Activated T-helper 17 cell treated with anti-CD3 and anti-CD28 coated beads, Interleukin-2, amount 50 U/mL, for 72 hours (primary cell): Measurements from ENCODE around the gene EPHX1. TPM values are rescaled to one million over a fixed set of nuclear protein-coding genes. Genes with fewer than 3 reads are reported as not detected.
"Not testable (repeated sequence)": the region's sequence is repeated elsewhere in the genome, so short reads cannot be mapped to it uniquely, and the experiment has no call there.

ENCODE experiments used
- ATAC-seq: fragments of 150-1000 bp; cut with Tn5 transposase; replicated peaks from 2 replicates; pipeline ENCODE4 v1.10.0; 2021; ENCODE audit warnings: mild to moderate bottlenecking, moderate library complexity
- H3K27ac Mint-ChIP-seq: one replicate; pipeline ENCODE4 v1.8.0; 2022; ENCODE audit warnings: mixed read lengths
- H3K27me3 Mint-ChIP-seq: one replicate; pipeline ENCODE4 v1.8.0; 2022; ENCODE audit warnings: mixed read lengths
- H3K36me3 Mint-ChIP-seq: one replicate; pipeline ENCODE4 v1.8.0; 2022; ENCODE audit warnings: low read depth, mild to moderate bottlenecking, mixed read lengths
- H3K4me1 Mint-ChIP-seq: one replicate; pipeline ENCODE4 v1.8.0; 2022; ENCODE audit warnings: mixed read lengths
- H3K4me3 Mint-ChIP-seq: one replicate; pipeline ENCODE4 v1.8.0; 2022; ENCODE audit warnings: mild to moderate bottlenecking, mixed read lengths
- H3K9me3 Mint-ChIP-seq: one replicate; pipeline ENCODE4 v1.8.0; 2022; ENCODE audit warnings: mixed read lengths
- total RNA-seq, 2 donors: library from RNA; stranded (reverse); gene quantifications; one replicate each; pipeline ENCODE4 v1.2.3, GENCODE V29; 2022

Gene EPHX1
- total RNA-seq, 2 donors from 2014 or later, result 1.5 to 1.7 TPM

DNA sequence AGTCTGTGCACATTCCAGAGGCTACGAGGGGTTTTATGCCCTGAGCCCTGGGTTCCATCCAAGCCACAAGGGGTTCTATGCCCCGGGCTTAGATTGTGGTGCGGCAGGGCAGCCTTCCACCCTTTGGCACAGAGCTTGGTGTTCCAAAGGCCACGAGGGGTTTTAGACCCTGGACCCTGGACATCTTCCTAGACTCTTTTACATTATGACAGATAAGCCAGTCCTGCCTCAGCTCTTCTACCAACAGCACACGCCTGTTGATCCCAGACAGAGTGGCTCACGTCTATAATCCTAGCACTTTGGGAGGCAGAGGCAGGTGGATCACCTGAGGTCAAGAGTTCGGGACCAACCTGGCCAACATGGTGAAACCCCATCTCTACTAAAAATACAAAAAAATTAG lies 8.8 kb upstream of the EPHX1 start:
- not testable (repeated sequence) for H3K27ac Mint-ChIP-seq, H3K9me3 Mint-ChIP-seq, H3K36me3 Mint-ChIP-seq, H3K27me3 Mint-ChIP-seq, ATAC-seq, H3K4me3 Mint-ChIP-seq, H3K4me1 Mint-ChIP-seq

DNA sequence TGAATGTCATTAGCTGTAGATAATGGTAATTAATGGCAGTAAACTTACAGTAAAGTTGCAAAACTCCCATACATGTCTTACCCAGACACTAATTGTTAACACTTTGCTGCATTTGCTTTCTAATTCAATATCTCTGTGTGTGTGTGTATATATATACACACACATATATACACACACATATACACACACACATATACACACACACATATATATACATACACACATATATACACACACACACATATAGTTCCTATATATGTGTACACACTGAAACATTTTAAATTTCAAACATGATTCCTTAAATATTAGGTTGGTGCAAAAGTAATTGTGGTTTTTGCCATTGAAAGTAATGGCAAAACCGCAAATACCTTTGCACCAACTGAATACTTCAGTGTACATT lies 3.7 kb upstream of the EPHX1 start:
- no peaks in the 10 kb centered on the region for H3K27me3 Mint-ChIP-seq
- no peaks in the 10 kb centered on the region for H3K9me3 Mint-ChIP-seq
- H3K4me1 Mint-ChIP-seq, result no peaks in the 10 kb centered on the region
- no peaks in the 10 kb centered on the region for H3K36me3 Mint-ChIP-seq
- no peak overlapping the region for H3K4me3 Mint-ChIP-seq
- no peak overlapping the region for H3K27ac Mint-ChIP-seq
- ATAC-seq, result no peak

- H3K4me3 Mint-ChIP-seq, H3K4me1 Mint-ChIP-seq, H3K36me3 Mint-ChIP-seq, H3K27me3 Mint-ChIP-seq, H3K27ac Mint-ChIP-seq, ATAC-seq, H3K9me3 Mint-ChIP-seq: not testable (repeated sequence)
Measured at GRCh38 chr1:225806736-225807135, 3.2 kb upstream of the EPHX1 start.

DNA sequence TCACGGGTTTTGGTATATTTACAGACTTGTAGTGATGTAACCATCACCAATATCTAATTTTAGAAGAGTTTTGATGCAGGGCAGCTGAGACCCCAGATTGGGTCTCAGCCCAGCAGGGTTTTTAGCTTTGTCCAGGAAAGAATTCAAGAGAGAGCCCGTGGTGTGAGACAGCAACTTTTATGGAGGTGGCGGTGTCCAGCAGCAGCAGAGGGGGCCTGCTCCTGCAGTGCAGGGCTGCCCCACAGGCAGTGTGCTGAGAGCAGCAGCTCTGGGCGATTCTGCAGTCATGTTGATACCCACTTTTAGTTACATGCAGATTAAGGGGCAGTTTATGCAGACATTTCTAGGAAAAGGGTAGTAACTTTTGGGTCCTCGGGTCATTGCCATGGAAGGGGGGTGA lies 1.8 kb upstream of the EPHX1 start:
- Mint-ChIP-seq H3K36me3 (no peaks in the 10 kb centered on the region), H3K4me3 (no peak overlapping the region), H3K9me3 (no peaks in the 10 kb centered on the region), H3K27ac (no peak overlapping the region), H3K4me1 (no peaks in the 10 kb centered on the region), H3K27me3 (no peaks in the 10 kb centered on the region)
- no peak for ATAC-seq

GRCh38 chr1:225810579-225811538 lies 935 bp downstream of the EPHX1 start:
- not testable (repeated sequence) for H3K27ac Mint-ChIP-seq, H3K9me3 Mint-ChIP-seq, H3K27me3 Mint-ChIP-seq, H3K4me1 Mint-ChIP-seq, H3K36me3 Mint-ChIP-seq, ATAC-seq
- H3K4me3 Mint-ChIP-seq, result peak overlapping the region; percentile 74

- Mint-ChIP-seq H3K4me1 (no peaks in the 10 kb centered on the region), H3K9me3 (no peaks in the 10 kb centered on the region), H3K36me3 (no peaks in the 10 kb centered on the region), H3K4me3 (no peak overlapping the region), H3K27me3 (no peaks in the 10 kb centered on the region), H3K27ac (no peak overlapping the region)
- ATAC-seq, result no peak
Measured at GRCh38 chr1:225811622-225812487, 1.9 kb downstream of the EPHX1 start.

DNA sequence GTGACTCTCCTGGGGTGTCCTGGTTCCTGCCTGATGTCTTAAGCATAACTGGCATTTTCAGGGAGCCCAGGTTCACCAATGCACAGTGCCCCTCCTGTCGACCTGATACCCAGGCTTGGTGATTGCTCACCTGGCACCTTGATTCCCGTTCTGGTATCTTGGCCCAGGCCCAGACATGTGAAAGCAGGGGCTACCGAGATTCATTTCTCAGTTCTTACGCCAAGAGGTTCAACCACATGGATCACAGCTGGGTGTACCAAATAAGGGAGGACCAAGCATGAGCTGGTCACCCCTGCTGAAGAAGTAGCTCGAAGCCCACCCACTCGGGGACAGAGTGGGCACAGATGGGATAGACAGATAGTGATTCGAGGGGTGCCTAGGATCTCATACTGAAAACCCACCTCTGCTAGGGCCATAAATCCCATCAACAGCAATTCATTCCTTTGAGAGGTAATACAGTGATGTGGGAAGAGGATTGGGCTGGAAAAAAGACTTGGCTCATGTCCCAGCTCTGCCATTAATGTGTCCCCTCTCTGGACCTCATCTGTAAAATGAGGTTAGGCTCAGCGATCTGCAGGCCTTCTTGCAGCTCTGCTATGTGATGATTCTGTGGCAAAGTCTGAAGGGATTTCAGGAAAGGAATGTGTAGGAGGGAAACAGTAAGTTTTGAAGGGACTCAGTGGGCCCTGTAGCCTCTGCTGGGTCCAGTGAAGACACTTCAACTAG lies 2.7 kb downstream of the EPHX1 start:
- Mint-ChIP-seq H3K9me3 (no peaks in the 10 kb centered on the region), H3K4me3 (no peak overlapping the region), H3K27me3 (no peaks in the 10 kb centered on the region), H3K4me1 (no peaks in the 10 kb centered on the region), H3K36me3 (no peaks in the 10 kb centered on the region), H3K27ac (no peak overlapping the region)
- ATAC-seq, result no peak

DNA sequence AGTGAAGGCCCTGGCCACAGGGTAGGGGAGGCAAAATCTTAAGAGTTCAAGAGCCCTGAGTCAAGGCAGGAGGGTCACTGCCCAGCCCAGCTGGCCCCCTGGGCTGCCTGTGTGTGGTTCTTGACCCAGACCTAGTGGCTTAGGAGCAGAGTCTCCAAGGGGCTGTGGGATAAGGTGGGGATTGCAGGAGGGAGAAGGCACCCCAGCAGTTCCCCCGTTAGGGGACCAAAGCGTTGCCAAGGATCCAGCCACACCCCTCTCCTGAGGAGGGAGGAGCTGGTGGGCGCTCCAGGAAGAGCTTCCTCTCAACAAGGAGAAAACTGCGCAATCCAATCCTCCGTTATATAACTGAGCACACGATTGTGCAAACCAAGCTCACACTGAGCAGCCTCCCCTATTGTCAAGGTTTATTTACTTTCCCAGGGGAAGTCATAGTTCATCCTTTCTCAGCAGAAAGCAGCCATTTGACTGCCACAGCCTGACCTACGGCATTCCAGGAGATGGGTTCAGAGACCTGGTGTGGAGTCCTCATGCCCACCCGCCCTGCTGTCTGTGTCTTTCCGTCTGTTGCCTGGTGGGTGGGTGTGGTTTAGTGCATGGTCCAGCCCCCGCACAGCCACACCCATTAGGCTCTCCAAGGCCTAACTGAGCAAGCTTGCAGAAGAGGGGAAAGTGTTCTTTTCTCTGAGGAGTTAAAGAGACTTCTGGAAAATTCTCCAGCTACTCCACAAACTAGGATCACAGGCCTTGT lies 3.5 kb downstream of the EPHX1 start:
- ATAC-seq, result no peak
- Mint-ChIP-seq H3K9me3 (no peaks in the 10 kb centered on the region), H3K27me3 (no peaks in the 10 kb centered on the region), H3K4me3 (no peak overlapping the region), H3K27ac (no peak overlapping the region), H3K36me3 (no peaks in the 10 kb centered on the region), H3K4me1 (no peaks in the 10 kb centered on the region)

DNA sequence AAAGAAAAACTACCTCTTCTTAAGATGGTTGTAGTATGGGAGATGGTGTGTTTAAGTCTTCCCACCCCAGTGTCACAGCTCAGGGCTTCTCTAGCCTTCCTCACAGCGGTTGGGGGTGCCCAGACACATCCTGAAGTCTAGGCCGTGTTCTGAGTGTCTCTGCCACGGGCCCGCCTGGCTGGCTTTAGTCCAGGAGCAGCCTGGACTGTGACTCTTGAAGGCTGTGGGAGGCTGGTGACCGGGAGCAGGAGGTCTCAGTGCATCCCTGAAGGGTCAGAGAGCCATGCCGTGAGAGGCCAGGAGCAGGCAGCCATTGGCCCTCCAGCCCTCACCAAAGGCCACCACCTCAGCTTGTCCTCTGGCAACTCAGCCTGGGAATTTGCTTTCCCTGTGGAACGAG lies 4.5 kb downstream of the EPHX1 start:
- no peaks in the 10 kb centered on the region for H3K4me1 Mint-ChIP-seq
- H3K27me3 Mint-ChIP-seq, result no peaks in the 10 kb centered on the region
- no peaks in the 10 kb centered on the region for H3K36me3 Mint-ChIP-seq
- H3K27ac Mint-ChIP-seq, result no peak overlapping the region
- H3K9me3 Mint-ChIP-seq, result no peaks in the 10 kb centered on the region
- no peak overlapping the region for H3K4me3 Mint-ChIP-seq
- ATAC-seq, result no peak

DNA sequence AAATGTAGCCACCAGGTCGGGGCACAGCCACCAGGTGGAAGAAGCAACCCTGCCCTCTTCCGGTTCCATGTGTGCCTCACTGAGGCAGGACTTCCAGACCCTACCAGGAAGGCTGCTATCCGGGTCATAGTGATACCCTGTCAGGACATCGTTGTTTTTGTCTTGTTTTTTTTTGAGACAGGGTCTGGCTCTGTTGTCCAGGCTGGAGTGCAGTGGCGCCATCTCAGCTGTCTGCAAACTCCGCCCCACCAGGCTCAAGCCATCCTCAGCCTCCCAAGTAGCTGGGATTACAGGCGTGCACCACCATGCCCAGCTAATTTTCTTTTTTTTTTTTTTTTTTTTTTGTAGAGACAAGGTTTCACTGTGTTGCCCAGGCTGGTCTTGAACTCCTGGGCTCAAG lies 5.2 kb downstream of the EPHX1 start:
- H3K36me3 Mint-ChIP-seq, H3K4me1 Mint-ChIP-seq, H3K27ac Mint-ChIP-seq, H3K4me3 Mint-ChIP-seq, ATAC-seq, H3K27me3 Mint-ChIP-seq, H3K9me3 Mint-ChIP-seq: not testable (repeated sequence)

GRCh38 chr1:225815526-225816178 lies 5.7 kb downstream of the EPHX1 start:
- Mint-ChIP-seq H3K36me3 (no peaks in the 10 kb centered on the region), H3K9me3 (no peaks in the 10 kb centered on the region), H3K4me3 (no peak overlapping the region), H3K27me3 (no peaks in the 10 kb centered on the region), H3K4me1 (no peaks in the 10 kb centered on the region), H3K27ac (no peak overlapping the region)
- no peak for ATAC-seq

DNA sequence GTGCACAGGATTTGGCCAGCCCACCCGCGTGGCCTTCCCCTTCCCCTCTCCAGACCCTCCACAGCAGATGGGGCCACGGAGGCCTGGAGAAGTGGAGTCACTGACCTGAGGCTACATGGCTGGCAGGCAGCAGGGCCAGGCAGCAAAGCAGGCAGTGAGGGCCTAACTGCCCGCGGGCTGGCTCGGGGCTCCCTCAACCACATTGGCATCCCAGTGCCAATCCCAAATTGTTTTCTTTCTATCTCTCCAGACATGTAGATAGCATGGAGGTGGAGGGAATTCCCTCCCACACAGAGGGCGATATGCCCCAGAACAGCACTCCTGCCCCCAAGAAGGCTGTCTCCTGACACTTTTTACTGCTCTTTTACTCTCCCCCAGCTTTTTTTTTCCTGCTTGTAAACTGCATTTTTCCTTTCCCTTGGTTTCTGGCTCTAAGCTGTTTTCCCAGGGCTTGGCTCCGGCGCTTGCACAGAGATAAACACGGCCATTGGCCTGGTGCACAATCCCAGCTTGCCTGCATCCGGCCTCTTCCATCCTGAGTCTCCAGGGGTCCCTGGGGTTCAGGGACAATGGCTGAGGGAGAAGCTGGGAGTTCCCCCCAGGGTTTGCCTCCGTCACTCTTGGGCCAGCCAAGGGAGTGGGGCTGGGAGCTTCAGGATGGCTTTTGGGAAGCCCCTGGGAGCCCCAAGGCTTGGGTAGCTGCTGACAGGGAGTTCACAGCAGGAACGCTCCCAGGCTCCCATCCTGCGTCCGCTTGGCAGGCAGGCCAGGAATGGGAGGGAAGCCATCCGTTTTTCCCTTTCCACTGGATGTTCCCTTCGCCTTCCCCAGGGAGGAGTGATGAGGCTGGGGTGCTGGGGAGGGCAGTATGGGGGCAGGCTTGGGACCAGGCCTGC lies 7.0 kb downstream of the EPHX1 start:
- Mint-ChIP-seq H3K9me3 (no peaks in the 10 kb centered on the region), H3K4me1 (no peaks in the 10 kb centered on the region), H3K4me3 (no peak overlapping the region), H3K36me3 (no peaks in the 10 kb centered on the region), H3K27ac (no peak overlapping the region), H3K27me3 (no peaks in the 10 kb centered on the region)
- ATAC-seq, result no peak

GRCh38 chr1:225817611-225818061 lies 7.7 kb downstream of the EPHX1 start:
- Mint-ChIP-seq H3K36me3 (no peaks in the 10 kb centered on the region), H3K4me3 (no peak overlapping the region), H3K9me3 (no peaks in the 10 kb centered on the region), H3K27me3 (no peaks in the 10 kb centered on the region), H3K4me1 (no peaks in the 10 kb centered on the region), H3K27ac (no peak overlapping the region)
- no peak for ATAC-seq
